ENCODE measurements around the gene RECQL.
A peak's percentile ranks its signal among the peaks of the same experiment; 100 is the strongest.

Gene RECQL

GRCh38 chr12:21523148-21523547, 21.7 kb upstream of the RECQL start:
- Histone ChIP-seq H3K4me1 (ENCODE audit: insufficient read depth, insufficient read length) (no peaks in the 10 kb centered on the region), H3K36me3 (ENCODE audit: insufficient read depth, insufficient read length, low read length) (peaks cover 4% of the 10 kb centered on the region), H3K27me3 (ENCODE audit: insufficient read depth, insufficient read length) (peaks cover 25% of the 10 kb centered on the region), H3K4me3 (ENCODE audit: insufficient read length, low read depth) (no peak overlapping the region), H3K9me3 (ENCODE audit: insufficient read depth, low read length) (no peaks in the 10 kb centered on the region), H3K9ac (ENCODE audit: insufficient read length, low read depth) (no peak overlapping the region)
- TF ChIP-seq ZNF274 (IDR thresholded peaks at IDR 0.05; ENCODE audit: low read depth, low read length), result no peak
- TF ChIP-seq SUZ12 (IDR thresholded peaks at IDR 0.05; ENCODE audit: extremely low read depth, insufficient read depth, insufficient read length), result no peak
- TF ChIP-seq YY1 (IDR thresholded peaks at IDR 0.05; ENCODE audit: insufficient read depth, insufficient read length), result no peak
- no peak for DNase-seq (ENCODE audit: low read depth, low spot score)

- peaks cover 12% of the 10 kb centered on the region for H3K36me3 ChIP-seq (ENCODE audit: insufficient read depth, insufficient read length, low read length)
- no peaks in the 10 kb centered on the region for H3K9me3 ChIP-seq (ENCODE audit: insufficient read depth, low read length)
- H3K9ac ChIP-seq (ENCODE audit: insufficient read length, low read depth), result no peak overlapping the region
- DNase-seq (ENCODE audit: low read depth, low spot score), result no peak
- H3K4me3 ChIP-seq (ENCODE audit: insufficient read length, low read depth), result no peak overlapping the region
- TF ChIP-seq YY1 (IDR thresholded peaks at IDR 0.05; ENCODE audit: insufficient read depth, insufficient read length), result no peak
- H3K4me1 ChIP-seq (ENCODE audit: insufficient read depth, insufficient read length), result no peaks in the 10 kb centered on the region
- peaks cover 9% of the 10 kb centered on the region for H3K27me3 ChIP-seq (ENCODE audit: insufficient read depth, insufficient read length)
Observed at GRCh38 chr12:21521541-21521940, 20.1 kb upstream of the RECQL start.

- H3K4me1 ChIP-seq (ENCODE audit: insufficient read depth, insufficient read length), result no peaks in the 10 kb centered on the region
- TF ChIP-seq YY1 (IDR thresholded peaks at IDR 0.05; ENCODE audit: insufficient read depth, insufficient read length) (no peak), ZNF274 (IDR thresholded peaks at IDR 0.05; ENCODE audit: low read depth, low read length) (no peak), SUZ12 (IDR thresholded peaks at IDR 0.05; ENCODE audit: extremely low read depth, insufficient read depth, insufficient read length) (no peak)
- DNase-seq (ENCODE audit: low read depth, low spot score), result no peak
- H3K4me3 ChIP-seq (ENCODE audit: insufficient read length, low read depth), result no peak overlapping the region
- no peaks in the 10 kb centered on the region for H3K27me3 ChIP-seq (ENCODE audit: insufficient read depth, insufficient read length)
- H3K9me3 ChIP-seq (ENCODE audit: insufficient read depth, low read length), result no peaks in the 10 kb centered on the region
- H3K9ac ChIP-seq (ENCODE audit: insufficient read length, low read depth), result no peak overlapping the region
- H3K36me3 ChIP-seq (ENCODE audit: insufficient read depth, insufficient read length, low read length), result peaks cover 43% of the 10 kb centered on the region
Observed at GRCh38 chr12:21518451-21518850, 17.0 kb upstream of the RECQL start.

GRCh38 chr12:21516281-21516680, 14.8 kb upstream of the RECQL start:
- peaks cover 65% of the 10 kb centered on the region for H3K36me3 ChIP-seq (ENCODE audit: insufficient read depth, insufficient read length, low read length)
- no peak for TF ChIP-seq SUZ12 (IDR thresholded peaks at IDR 0.05; ENCODE audit: extremely low read depth, insufficient read depth, insufficient read length)
- TF ChIP-seq YY1 (IDR thresholded peaks at IDR 0.05; ENCODE audit: insufficient read depth, insufficient read length), result no peak
- TF ChIP-seq ZNF274 (IDR thresholded peaks at IDR 0.05; ENCODE audit: low read depth, low read length), result no peak
- no peaks in the 10 kb centered on the region for H3K27me3 ChIP-seq (ENCODE audit: insufficient read depth, insufficient read length)
- no peaks in the 10 kb centered on the region for H3K9me3 ChIP-seq (ENCODE audit: insufficient read depth, low read length)
- DNase-seq (ENCODE audit: low read depth, low spot score), result no peak
- H3K4me3 ChIP-seq (ENCODE audit: insufficient read length, low read depth), result no peak overlapping the region
- H3K4me1 ChIP-seq (ENCODE audit: insufficient read depth, insufficient read length), result no peaks in the 10 kb centered on the region
- no peak overlapping the region for H3K9ac ChIP-seq (ENCODE audit: insufficient read length, low read depth)

GRCh38 chr12:21509768-21510167, 8.3 kb upstream of the RECQL start:
- Histone ChIP-seq H3K36me3 (ENCODE audit: insufficient read depth, insufficient read length, low read length) (peaks cover 80% of the 10 kb centered on the region), H3K9ac (ENCODE audit: insufficient read length, low read depth) (no peak overlapping the region), H3K4me1 (ENCODE audit: insufficient read depth, insufficient read length) (no peaks in the 10 kb centered on the region), H3K27me3 (ENCODE audit: insufficient read depth, insufficient read length) (no peaks in the 10 kb centered on the region), H3K4me3 (ENCODE audit: insufficient read length, low read depth) (no peak overlapping the region), H3K9me3 (ENCODE audit: insufficient read depth, low read length) (no peaks in the 10 kb centered on the region)
- no peak for TF ChIP-seq YY1 (IDR thresholded peaks at IDR 0.05; ENCODE audit: insufficient read depth, insufficient read length)
- DNase-seq (ENCODE audit: low read depth, low spot score), result no peak

GRCh38 chr12:21507849-21508248, 6.4 kb upstream of the RECQL start:
- peaks cover 72% of the 10 kb centered on the region for H3K36me3 ChIP-seq (ENCODE audit: insufficient read depth, insufficient read length, low read length)
- H3K4me1 ChIP-seq (ENCODE audit: insufficient read depth, insufficient read length), result no peaks in the 10 kb centered on the region
- no peaks in the 10 kb centered on the region for H3K27me3 ChIP-seq (ENCODE audit: insufficient read depth, insufficient read length)
- H3K4me3 ChIP-seq (ENCODE audit: insufficient read length, low read depth), result no peak overlapping the region
- no peak for DNase-seq (ENCODE audit: low read depth, low spot score)
- H3K9me3 ChIP-seq (ENCODE audit: insufficient read depth, low read length), result no peaks in the 10 kb centered on the region
- H3K9ac ChIP-seq (ENCODE audit: insufficient read length, low read depth), result no peak overlapping the region
- TF ChIP-seq ZNF274 (IDR thresholded peaks at IDR 0.05; ENCODE audit: low read depth, low read length) (no peak), YY1 (IDR thresholded peaks at IDR 0.05; ENCODE audit: insufficient read depth, insufficient read length) (no peak), SUZ12 (IDR thresholded peaks at IDR 0.05; ENCODE audit: extremely low read depth, insufficient read depth, insufficient read length) (no peak)

GRCh38 chr12:21505888-21506287, 4.5 kb upstream of the RECQL start:
- no peak for DNase-seq (ENCODE audit: low read depth, low spot score)
- H3K9me3 ChIP-seq (ENCODE audit: insufficient read depth, low read length), result no peaks in the 10 kb centered on the region
- TF ChIP-seq ZNF274 (IDR thresholded peaks at IDR 0.05; ENCODE audit: low read depth, low read length), result no peak
- TF ChIP-seq YY1 (IDR thresholded peaks at IDR 0.05; ENCODE audit: insufficient read depth, insufficient read length), result no peak
- TF ChIP-seq SUZ12 (IDR thresholded peaks at IDR 0.05; ENCODE audit: extremely low read depth, insufficient read depth, insufficient read length), result no peak
- peaks cover 54% of the 10 kb centered on the region for H3K36me3 ChIP-seq (ENCODE audit: insufficient read depth, insufficient read length, low read length)
- no peak overlapping the region for H3K9ac ChIP-seq (ENCODE audit: insufficient read length, low read depth)
- H3K27me3 ChIP-seq (ENCODE audit: insufficient read depth, insufficient read length), result no peaks in the 10 kb centered on the region
- no peak overlapping the region for H3K4me3 ChIP-seq (ENCODE audit: insufficient read length, low read depth)
- no peaks in the 10 kb centered on the region for H3K4me1 ChIP-seq (ENCODE audit: insufficient read depth, insufficient read length)

- H3K36me3 ChIP-seq (ENCODE audit: insufficient read depth, insufficient read length, low read length), result peaks cover 42% of the 10 kb centered on the region
- peak overlapping the region; percentile 90 for H3K4me3 ChIP-seq (ENCODE audit: insufficient read length, low read depth)
- H3K27me3 ChIP-seq (ENCODE audit: insufficient read depth, insufficient read length), result no peaks in the 10 kb centered on the region
- H3K9me3 ChIP-seq (ENCODE audit: insufficient read depth, low read length), result no peaks in the 10 kb centered on the region
- DNase-seq (ENCODE audit: low read depth, low spot score), result no peak
- peak overlapping the region; percentile 91 for H3K9ac ChIP-seq (ENCODE audit: insufficient read length, low read depth)
- TF ChIP-seq ZNF274 (IDR thresholded peaks at IDR 0.05; ENCODE audit: low read depth, low read length), result no peak
- TF ChIP-seq YY1 (IDR thresholded peaks at IDR 0.05; ENCODE audit: insufficient read depth, insufficient read length), result no peak
- TF ChIP-seq SUZ12 (IDR thresholded peaks at IDR 0.05; ENCODE audit: extremely low read depth, insufficient read depth, insufficient read length), result no peak
- no peaks in the 10 kb centered on the region for H3K4me1 ChIP-seq (ENCODE audit: insufficient read depth, insufficient read length)
Observed at GRCh38 chr12:21502872-21503271, 1.4 kb upstream of the RECQL start.

All from NT2/D1 (cell line).